Stomach (tissue), 4 donors: ENCODE data around the gene GCK.

Source experiments
- CTCF ChIP-seq, 7 experiments: fragments of 450-650 bp in 4 of 7; fragments of 200-600 bp in 3 of 7; sonication (generic) in 3 of 7; IDR thresholded peaks; one replicate each; pipeline ENCODE4 v1.5.1; 2016 to 2019; ENCODE audit warnings: antibody characterized with exemption in 7 of 7, control low read depth in 2 of 7, mild to moderate bottlenecking in 1 of 7
- POLR2A ChIP-seq, 4 donors: fragments of 450-650 bp; IDR thresholded peaks; one replicate each; pipeline ENCODE4 v1.6.1; 2016; ENCODE audit warnings: antibody characterized with exemption in 4 of 4, control low read depth in 2 of 4, mild to moderate bottlenecking in 1 of 4, moderate library complexity in 1 of 4

DNA sequence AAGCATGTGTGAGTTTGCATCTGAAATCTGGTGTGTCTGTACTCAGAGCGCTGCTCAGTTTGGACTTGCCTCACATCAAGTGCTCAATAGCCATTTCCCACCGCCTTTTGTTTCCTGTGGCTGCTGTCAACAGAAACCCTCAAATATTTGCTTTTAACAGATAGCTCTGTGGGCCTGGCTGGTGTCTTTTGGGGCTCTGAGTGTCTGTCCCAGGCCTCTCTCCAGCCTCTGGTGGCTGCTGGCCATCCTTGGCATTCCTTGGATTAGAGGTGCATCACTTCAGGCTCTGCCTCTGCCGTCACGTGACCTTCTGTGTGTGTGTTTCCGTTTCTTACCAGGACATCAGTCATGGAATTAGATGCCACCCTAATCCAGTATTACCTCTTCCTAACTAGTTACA lies 20.9 kb upstream of the GCK start:
- TF ChIP-seq CTCF (IDR thresholded peaks at IDR 0.05) (no peak), POLR2A (IDR thresholded peaks at IDR 0.05) (no peak)
